Dendritic cell treated with granulocyte-macrophage colony-stimulating factor and Interleukin-4, amounts not matched to agents 40 ng/mL and 50 ng/mL, for 4 days (primary cell): ENCODE data around the gene OGDH.
A peak's percentile ranks its signal among the peaks of the same experiment; 100 is the strongest.

Experiments
- H3K27ac Mint-ChIP-seq: one replicate; pipeline ENCODE4 v1.8.0; 2022; ENCODE audit warnings: mild to moderate bottlenecking, mixed read lengths
- H3K27me3 Mint-ChIP-seq: one replicate; pipeline ENCODE4 v1.8.0; 2022; ENCODE audit warnings: mild to moderate bottlenecking, mixed read lengths
- H3K36me3 Mint-ChIP-seq: one replicate; pipeline ENCODE4 v1.8.0; 2022; ENCODE audit warnings: low read depth, mixed read lengths
- H3K4me1 Mint-ChIP-seq: one replicate; pipeline ENCODE4 v1.8.0; 2022; ENCODE audit warnings: low read depth, mixed read lengths
- H3K4me3 Mint-ChIP-seq: one replicate; pipeline ENCODE4 v1.8.0; 2022; ENCODE audit warnings: mild to moderate bottlenecking, moderate library complexity, mixed read lengths
- H3K9me3 Mint-ChIP-seq: one replicate; pipeline ENCODE4 v1.8.0; 2022; ENCODE audit warnings: mixed read lengths
- intact Hi-C: fragments of 100-400 bp; cut with micrococcal nuclease; formaldehyde crosslinking; loops from one replicate; pipeline ENCODE4 v1.15.0; 2022

Gene OGDH

GRCh38 chr7:44754802-44755697 lies 148.6 kb downstream of the OGDH start:
- H3K36me3 Mint-ChIP-seq, result peaks cover 68% of the 10 kb centered on the region
- peak overlapping the region; percentile 34 for H3K27ac Mint-ChIP-seq
- H3K4me1 Mint-ChIP-seq, result peaks cover 57% of the 10 kb centered on the region
- H3K4me3 Mint-ChIP-seq, result no peak overlapping the region
- intact Hi-C loops, result no loop called here
- H3K27me3 Mint-ChIP-seq, result no peaks in the 10 kb centered on the region
- H3K9me3 Mint-ChIP-seq, result no peaks in the 10 kb centered on the region

- intact Hi-C loops, result no loop called here
- Mint-ChIP-seq H3K27me3 (no peaks in the 10 kb centered on the region), H3K36me3 (peaks cover 70% of the 10 kb centered on the region)
Measured at GRCh38 chr7:44755698-44756627, 149.5 kb downstream of the OGDH start.

GRCh38 chr7:44756904-44757303 lies 150.5 kb downstream of the OGDH start:
- Mint-ChIP-seq H3K27me3 (no peaks in the 10 kb centered on the region), H3K9me3 (no peaks in the 10 kb centered on the region), H3K36me3 (peaks cover 73% of the 10 kb centered on the region), H3K4me1 (peaks cover 41% of the 10 kb centered on the region), H3K4me3 (no peak overlapping the region), H3K27ac (no peak overlapping the region)
- intact Hi-C loops, result no loop called here

More at GRCh38 chr7:44755698-44756627, 149.5 kb downstream of the OGDH start:
- H3K9me3 Mint-ChIP-seq, result no peaks in the 10 kb centered on the region
- H3K27ac Mint-ChIP-seq, result peak overlapping the region; percentile 34
- peaks cover 48% of the 10 kb centered on the region for H3K4me1 Mint-ChIP-seq
- H3K4me3 Mint-ChIP-seq, result no peak overlapping the region

GRCh38 chr7:44757311-44757710 lies 150.9 kb downstream of the OGDH start:
- intact Hi-C loops, result no loop called here
- H3K4me3 Mint-ChIP-seq, result no peak overlapping the region
- H3K36me3 Mint-ChIP-seq, result peaks cover 74% of the 10 kb centered on the region
- H3K27me3 Mint-ChIP-seq, result no peaks in the 10 kb centered on the region
- H3K9me3 Mint-ChIP-seq, result no peaks in the 10 kb centered on the region
- H3K27ac Mint-ChIP-seq, result no peak overlapping the region
- H3K4me1 Mint-ChIP-seq, result peaks cover 38% of the 10 kb centered on the region

GRCh38 chr7:44757739-44758138 lies 151.3 kb downstream of the OGDH start:
- intact Hi-C loops, result no loop called here
- H3K27ac Mint-ChIP-seq, result no peak overlapping the region
- no peak overlapping the region for H3K4me3 Mint-ChIP-seq
- H3K9me3 Mint-ChIP-seq, result no peaks in the 10 kb centered on the region
- H3K36me3 Mint-ChIP-seq, result peaks cover 74% of the 10 kb centered on the region
- H3K4me1 Mint-ChIP-seq, result peaks cover 35% of the 10 kb centered on the region
- H3K27me3 Mint-ChIP-seq, result no peaks in the 10 kb centered on the region
